ENCODE data around the gene RPS6KC1. TPM values are rescaled to one million over a fixed set of nuclear protein-coding genes. Genes with fewer than 3 reads are reported as not detected.

Gene RPS6KC1
- total RNA-seq, 1 experiment from 2014 or later = 16.4 TPM

GRCh38 chr1:213287987-213288386 lies 236.9 kb downstream of the RPS6KC1 start:
- no peak overlapping the region for H3K27ac ChIP-seq
- H3K4me3 ChIP-seq = no peak overlapping the region
- no peaks in the 10 kb centered on the region for H3F3A ChIP-seq (ENCODE audit: insufficient read depth, low read depth)
- ChIA-PET CTCF (no interaction called here), POLR2A (ENCODE audit: unreplicated experiment) (no interaction called here)
- no peak overlapping the region for H3K4me2 ChIP-seq
- H3K79me2 ChIP-seq (ENCODE audit: low read depth) = no peaks in the 10 kb centered on the region
- H2AFZ ChIP-seq = no peak overlapping the region
- TF ChIP-seq, protein P1, sequence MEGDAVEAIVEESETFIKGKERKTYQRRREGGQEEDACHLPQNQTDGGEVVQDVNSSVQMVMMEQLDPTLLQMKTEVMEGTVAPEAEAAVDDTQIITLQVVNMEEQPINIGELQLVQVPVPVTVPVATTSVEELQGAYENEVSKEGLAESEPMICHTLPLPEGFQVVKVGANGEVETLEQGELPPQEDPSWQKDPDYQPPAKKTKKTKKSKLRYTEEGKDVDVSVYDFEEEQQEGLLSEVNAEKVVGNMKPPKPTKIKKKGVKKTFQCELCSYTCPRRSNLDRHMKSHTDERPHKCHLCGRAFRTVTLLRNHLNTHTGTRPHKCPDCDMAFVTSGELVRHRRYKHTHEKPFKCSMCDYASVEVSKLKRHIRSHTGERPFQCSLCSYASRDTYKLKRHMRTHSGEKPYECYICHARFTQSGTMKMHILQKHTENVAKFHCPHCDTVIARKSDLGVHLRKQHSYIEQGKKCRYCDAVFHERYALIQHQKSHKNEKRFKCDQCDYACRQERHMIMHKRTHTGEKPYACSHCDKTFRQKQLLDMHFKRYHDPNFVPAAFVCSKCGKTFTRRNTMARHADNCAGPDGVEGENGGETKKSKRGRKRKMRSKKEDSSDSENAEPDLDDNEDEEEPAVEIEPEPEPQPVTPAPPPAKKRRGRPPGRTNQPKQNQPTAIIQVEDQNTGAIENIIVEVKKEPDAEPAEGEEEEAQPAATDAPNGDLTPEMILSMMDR (conservative IDR thresholded peaks at IDR 0.05) = no peak
- TF ChIP-seq EZH2 (IDR thresholded peaks at IDR 0.05; ENCODE audit: low read depth) = no peak
- H3K9me2 ChIP-seq (ENCODE audit: insufficient read depth) = no peaks in the 10 kb centered on the region
- intact Hi-C loops (cut with micrococcal nuclease; ENCODE audit: unreplicated experiment) = no loop called here
- no TSS peak for BruUV-seq (replicated peaks)
- peaks cover 11% of the 10 kb centered on the region for H3K4me1 ChIP-seq (replicated peaks; ENCODE audit: insufficient read depth)
- H3K9me3 ChIP-seq (ENCODE audit: insufficient read depth, low read depth) = peaks cover 4% of the 10 kb centered on the region; the same call in 1 of the 2 replicates
- no peaks in the 10 kb centered on the region for H3K27me3 ChIP-seq (ENCODE audit: insufficient read depth, low read depth)
- no peak for DNase-seq
- H3K36me3 ChIP-seq (ENCODE audit: low read depth) = no peaks in the 10 kb centered on the region
- H4K20me1 ChIP-seq (ENCODE audit: insufficient read depth) = no peaks in the 10 kb centered on the region

DNA sequence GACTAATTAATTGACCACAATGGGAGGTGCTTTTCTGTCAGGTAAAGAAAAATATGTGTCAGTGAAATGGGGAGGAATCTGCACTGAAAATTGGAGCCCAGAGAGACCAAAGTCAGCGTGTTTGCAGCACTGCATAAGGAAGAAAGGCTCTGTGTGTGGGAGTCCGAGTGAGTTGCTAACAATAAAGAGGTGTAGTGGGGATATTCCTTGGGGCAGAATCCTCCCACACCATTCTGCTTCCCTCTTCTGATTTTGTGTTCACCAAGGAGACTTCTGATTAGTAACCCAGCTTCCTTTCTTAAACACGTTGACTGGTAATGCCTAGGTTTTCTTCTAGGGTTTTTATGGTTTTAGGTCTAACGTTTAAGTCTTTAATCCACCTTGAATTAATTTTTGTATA lies 240.5 kb downstream of the RPS6KC1 start:
- no peaks in the 10 kb centered on the region for H3K4me1 ChIP-seq (replicated peaks; ENCODE audit: insufficient read depth)
- intact Hi-C loops (cut with micrococcal nuclease; ENCODE audit: unreplicated experiment) = no loop called here
- H3K36me3 ChIP-seq (ENCODE audit: low read depth) = no peaks in the 10 kb centered on the region
- no peak overlapping the region for H3K27ac ChIP-seq
- TF ChIP-seq, protein P1 (conservative IDR thresholded peaks at IDR 0.05) = no peak
- no peak for TF ChIP-seq EZH2 (IDR thresholded peaks at IDR 0.05; ENCODE audit: low read depth)
- H3K79me2 ChIP-seq (ENCODE audit: low read depth) = no peaks in the 10 kb centered on the region
- 0 out of 2 replicates have a peak, but pooled peaks cover 6% of the 10 kb centered on the region for H3K9me2 ChIP-seq (ENCODE audit: insufficient read depth)
- POLR2A ChIA-PET (ENCODE audit: unreplicated experiment) = no interaction called here
- no peaks in the 10 kb centered on the region for H3K27me3 ChIP-seq (ENCODE audit: insufficient read depth, low read depth)
- no peak for DNase-seq
- no peaks in the 10 kb centered on the region for H4K20me1 ChIP-seq (ENCODE audit: insufficient read depth)
- no peak overlapping the region for H2AFZ ChIP-seq
- H3K4me2 ChIP-seq = no peak overlapping the region
- BruUV-seq (replicated peaks) = no TSS peak
- peaks cover 9% of the 10 kb centered on the region; the same call in 1 of the 2 replicates for H3K9me3 ChIP-seq (ENCODE audit: insufficient read depth, low read depth)
- no peaks in the 10 kb centered on the region for H3F3A ChIP-seq (ENCODE audit: insufficient read depth, low read depth)
- CTCF ChIA-PET = no interaction called here
- H3K4me3 ChIP-seq = no peak overlapping the region

GRCh38 chr1:213292614-213293013 lies 241.6 kb downstream of the RPS6KC1 start:
- ChIA-PET POLR2A (ENCODE audit: unreplicated experiment) (no interaction called here), CTCF (no interaction called here)
- Histone ChIP-seq H3K9me2 (ENCODE audit: insufficient read depth) (0 out of 2 replicates have a peak, but pooled peaks cover 6% of the 10 kb centered on the region), H4K20me1 (ENCODE audit: insufficient read depth) (no peaks in the 10 kb centered on the region), H3K9me3 (ENCODE audit: insufficient read depth, low read depth) (peaks cover 20% of the 10 kb centered on the region), H3K4me1 (replicated peaks; ENCODE audit: insufficient read depth) (no peaks in the 10 kb centered on the region), H3K4me3 (no peak overlapping the region), H3K4me2 (no peak overlapping the region), H3K27me3 (ENCODE audit: insufficient read depth, low read depth) (no peaks in the 10 kb centered on the region), H3K79me2 (ENCODE audit: low read depth) (no peaks in the 10 kb centered on the region), H3K36me3 (ENCODE audit: low read depth) (no peaks in the 10 kb centered on the region), H2AFZ (no peak overlapping the region), H3F3A (ENCODE audit: insufficient read depth, low read depth) (no peaks in the 10 kb centered on the region), H3K27ac (no peak overlapping the region)
- DNase-seq = no peak
- TF ChIP-seq, protein P1 (conservative IDR thresholded peaks at IDR 0.05) = no peak
- no peak for TF ChIP-seq EZH2 (IDR thresholded peaks at IDR 0.05; ENCODE audit: low read depth)
- no TSS peak for BruUV-seq (replicated peaks)
- intact Hi-C loops (cut with micrococcal nuclease; ENCODE audit: unreplicated experiment) = no loop called here

Measured in PC-9 (cell line).